CD4-positive, alpha-beta T cell treated with Interleukin-15 for 4 hours (primary cell): ENCODE data around the gene AVL9.
"Not testable (repeated sequence)": the region's sequence is repeated elsewhere in the genome, so short reads cannot be mapped to it uniquely, and the experiment has no call there.

Experiments used
- DNase-seq: peaks from one replicate; pipeline ENCODE4 v3.0.0-alpha.2; 2020; ENCODE audit warnings: low spot score

AVL9 gene

GRCh38 chr7:32495298-32496051, at the start of gene AVL9:
TSS of gene AVL9 (plus strand) at chr7:32495489. CDS start at chr7:32495710, 221 bp downstream.
- peak; percentile 98 for DNase-seq

- DNase-seq: no peak
These were observed 48.1 kb upstream of the AVL9 start for GRCh38 chr7:32447218-32447617.

- no peak for DNase-seq
These were observed 41.8 kb upstream of the AVL9 start for GRCh38 chr7:32453341-32454011.

GRCh38 chr7:32458025-32458424, 37.3 kb upstream of the AVL9 start:
- DNase-seq: no peak

GRCh38 chr7:32459788-32460187, 35.5 kb upstream of the AVL9 start:
- no peak for DNase-seq

- DNase-seq: no peak
These were observed 33.8 kb upstream of the AVL9 start for GRCh38 chr7:32461484-32461883.

- DNase-seq: no peak
These were observed 32.8 kb upstream of the AVL9 start for GRCh38 chr7:32462451-32462850.

GRCh38 chr7:32462977-32463376, 32.3 kb upstream of the AVL9 start:
- no peak for DNase-seq

GRCh38 chr7:32464641-32465416, 30.5 kb upstream of the AVL9 start:
- DNase-seq: not testable (repeated sequence)

- not testable (repeated sequence) for DNase-seq
These were observed 25.3 kb upstream of the AVL9 start for GRCh38 chr7:32470004-32470403.

- DNase-seq: no peak
These were observed 24.4 kb upstream of the AVL9 start for GRCh38 chr7:32470871-32471270.

- DNase-seq: no peak
These were observed 23.3 kb upstream of the AVL9 start for GRCh38 chr7:32472015-32472414.

- DNase-seq: no peak
These were observed 21.3 kb upstream of the AVL9 start for GRCh38 chr7:32474008-32474407.

- no peak for DNase-seq
These were observed 18.3 kb upstream of the AVL9 start for GRCh38 chr7:32476816-32477648.

GRCh38 chr7:32477649-32477980, 17.7 kb upstream of the AVL9 start:
- DNase-seq: no peak

GRCh38 chr7:32479574-32480200, 15.6 kb upstream of the AVL9 start:
- DNase-seq: peak; percentile 22

- DNase-seq: no peak
These were observed 14.1 kb upstream of the AVL9 start for GRCh38 chr7:32481176-32481575.

GRCh38 chr7:32481921-32482320, 13.4 kb upstream of the AVL9 start:
- DNase-seq: no peak

- DNase-seq: no peak
These were observed 5.5 kb upstream of the AVL9 start for GRCh38 chr7:32489788-32490126.

GRCh38 chr7:32490127-32490796, 5.0 kb upstream of the AVL9 start, which contains the start of gene LSM5:
TSS of gene LSM5 (minus strand) at chr7:32490380. CDS start at chr7:32490365, 15 bp downstream.
- DNase-seq: peak; percentile 90

GRCh38 chr7:32494946-32495297, 367 bp upstream of the AVL9 start:
- DNase-seq: no peak
